Stimulated activated effector memory CD8-positive, alpha-beta T cell treated with anti-CD3 and anti-CD28 coated beads, Interleukin-12 subunit alpha, Interleukin-12 subunit beta, amount 100 ng/mL, for 72 hours (primary cell): ENCODE results near the gene TMEM269.
A peak's percentile ranks its signal among the peaks of the same experiment; 100 is the strongest.

Experiments used
- ATAC-seq: fragments of 150-1000 bp; cut with Tn5 transposase; 2 replicates; pipeline ENCODE4 v1.10.0; 2021
- DNase-seq, 2 donors: peaks; one replicate each; pipeline ENCODE4 v3.0.0; 2021 to 2022; ENCODE audit warnings: low spot score in 2 of 2
- H3K27ac Mint-ChIP-seq: one replicate; pipeline ENCODE4 v1.8.0; 2022; ENCODE audit warnings: mild to moderate bottlenecking, mixed read lengths
- H3K36me3 Mint-ChIP-seq: one replicate; pipeline ENCODE4 v1.8.0; 2022; ENCODE audit warnings: mild to moderate bottlenecking, mixed read lengths
- H3K4me1 Mint-ChIP-seq: one replicate; pipeline ENCODE4 v1.8.0; 2022; ENCODE audit warnings: mixed read lengths
- H3K4me3 Mint-ChIP-seq: one replicate; pipeline ENCODE4 v1.8.0; 2022; ENCODE audit warnings: mild to moderate bottlenecking, mixed read lengths
- H3K9me3 Mint-ChIP-seq: one replicate; pipeline ENCODE4 v1.8.0; 2022; ENCODE audit warnings: mixed read lengths

Gene TMEM269

GRCh38 chr1:42817976-42818375 is 33.2 kb downstream of the TMEM269 start:
- no peaks in the 10 kb centered on the region for H3K36me3 Mint-ChIP-seq
- peaks cover 25% of the 10 kb centered on the region for H3K4me1 Mint-ChIP-seq
- H3K27ac Mint-ChIP-seq, result no peak overlapping the region
- no peaks in the 10 kb centered on the region for H3K9me3 Mint-ChIP-seq
- ATAC-seq (no peak), DNase-seq (no peak)
- H3K4me3 Mint-ChIP-seq, result peak overlapping the region; percentile 78

GRCh38 chr1:42820813-42821212 is 36.0 kb downstream of the TMEM269 start:
- no peak for DNase-seq
- H3K9me3 Mint-ChIP-seq, result no peaks in the 10 kb centered on the region
- peaks cover 23% of the 10 kb centered on the region for H3K4me1 Mint-ChIP-seq
- no peak overlapping the region for H3K27ac Mint-ChIP-seq
- no peak overlapping the region for H3K4me3 Mint-ChIP-seq
- no peak for ATAC-seq
- H3K36me3 Mint-ChIP-seq, result no peaks in the 10 kb centered on the region

- ATAC-seq (no peak), DNase-seq (no peak)
- no peak overlapping the region for H3K4me3 Mint-ChIP-seq
- H3K4me1 Mint-ChIP-seq, result peaks cover 15% of the 10 kb centered on the region
- H3K27ac Mint-ChIP-seq, result no peak overlapping the region
- no peaks in the 10 kb centered on the region for H3K36me3 Mint-ChIP-seq
- H3K9me3 Mint-ChIP-seq, result no peaks in the 10 kb centered on the region
Measured at GRCh38 chr1:42821690-42822089, 36.9 kb downstream of the TMEM269 start.

- ATAC-seq, result no peak
- no peaks in the 10 kb centered on the region for H3K36me3 Mint-ChIP-seq
- H3K4me3 Mint-ChIP-seq, result no peak overlapping the region
- no peaks in the 10 kb centered on the region for H3K9me3 Mint-ChIP-seq
- no peak for DNase-seq
- H3K27ac Mint-ChIP-seq, result no peak overlapping the region
- H3K4me1 Mint-ChIP-seq, result peaks cover 8% of the 10 kb centered on the region
Measured at GRCh38 chr1:42822800-42823392, 38.1 kb downstream of the TMEM269 start.

- H3K36me3 Mint-ChIP-seq, result no peaks in the 10 kb centered on the region
- DNase-seq, result no peak
- H3K9me3 Mint-ChIP-seq, result no peaks in the 10 kb centered on the region
- no peak overlapping the region for H3K27ac Mint-ChIP-seq
- no peak for ATAC-seq
- H3K4me3 Mint-ChIP-seq, result no peak overlapping the region
- no peaks in the 10 kb centered on the region for H3K4me1 Mint-ChIP-seq
Measured at GRCh38 chr1:42824481-42825035, 39.8 kb downstream of the TMEM269 start.

- Mint-ChIP-seq H3K36me3 (no peaks in the 10 kb centered on the region), H3K4me1 (no peaks in the 10 kb centered on the region), H3K27ac (no peak overlapping the region), H3K4me3 (no peak overlapping the region), H3K9me3 (no peaks in the 10 kb centered on the region)
- ATAC-seq (no peak), DNase-seq (no peak)
Measured at GRCh38 chr1:42825036-42825851, 40.5 kb downstream of the TMEM269 start.

- H3K36me3 Mint-ChIP-seq, result no peaks in the 10 kb centered on the region
- ATAC-seq (no peak), DNase-seq (no peak)
- no peaks in the 10 kb centered on the region for H3K4me1 Mint-ChIP-seq
- no peak overlapping the region for H3K27ac Mint-ChIP-seq
- H3K9me3 Mint-ChIP-seq, result no peaks in the 10 kb centered on the region
- no peak overlapping the region for H3K4me3 Mint-ChIP-seq
Measured at GRCh38 chr1:42830631-42831030, 45.8 kb downstream of the TMEM269 start.

- Mint-ChIP-seq H3K4me1 (no peaks in the 10 kb centered on the region), H3K9me3 (no peaks in the 10 kb centered on the region), H3K4me3 (no peak overlapping the region), H3K27ac (no peak overlapping the region), H3K36me3 (no peaks in the 10 kb centered on the region)
- no peak for ATAC-seq
- DNase-seq, result no peak
Measured at GRCh38 chr1:42831273-42831672, 46.5 kb downstream of the TMEM269 start.

- no peak overlapping the region for H3K27ac Mint-ChIP-seq
- ATAC-seq, result no peak
Measured at GRCh38 chr1:42832641-42833240, 48.0 kb downstream of the TMEM269 start.

GRCh38 chr1:42833981-42834380 is 49.2 kb downstream of the TMEM269 start:
- ATAC-seq, result no peak
- H3K9me3 Mint-ChIP-seq, result no peaks in the 10 kb centered on the region
- no peak overlapping the region for H3K27ac Mint-ChIP-seq
- no peaks in the 10 kb centered on the region for H3K4me1 Mint-ChIP-seq
- no peak overlapping the region for H3K4me3 Mint-ChIP-seq
- DNase-seq, result no peak
- H3K36me3 Mint-ChIP-seq, result no peaks in the 10 kb centered on the region

More at GRCh38 chr1:42832641-42833240, 48.0 kb downstream of the TMEM269 start:
- Mint-ChIP-seq H3K36me3 (no peaks in the 10 kb centered on the region), H3K4me3 (no peak overlapping the region), H3K4me1 (no peaks in the 10 kb centered on the region), H3K9me3 (no peaks in the 10 kb centered on the region)
- no peak for DNase-seq

GRCh38 chr1:42834803-42835202 is 50.0 kb downstream of the TMEM269 start:
- H3K36me3 Mint-ChIP-seq, result no peaks in the 10 kb centered on the region
- DNase-seq, result no peak

GRCh38 chr1:42835422-42835821 is 50.6 kb downstream of the TMEM269 start:
- Mint-ChIP-seq H3K9me3 (no peaks in the 10 kb centered on the region), H3K27ac (no peak overlapping the region), H3K4me3 (no peak overlapping the region), H3K36me3 (no peaks in the 10 kb centered on the region), H3K4me1 (no peaks in the 10 kb centered on the region)
- DNase-seq (no peak), ATAC-seq (no peak)

More at GRCh38 chr1:42834803-42835202, 50.0 kb downstream of the TMEM269 start:
- H3K9me3 Mint-ChIP-seq, result no peaks in the 10 kb centered on the region
- no peak overlapping the region for H3K27ac Mint-ChIP-seq
- ATAC-seq, result no peak
- H3K4me1 Mint-ChIP-seq, result no peaks in the 10 kb centered on the region
- H3K4me3 Mint-ChIP-seq, result no peak overlapping the region

- Mint-ChIP-seq H3K27ac (no peak overlapping the region), H3K36me3 (no peaks in the 10 kb centered on the region), H3K4me3 (no peak overlapping the region), H3K9me3 (no peaks in the 10 kb centered on the region), H3K4me1 (no peaks in the 10 kb centered on the region)
- DNase-seq (no peak), ATAC-seq (no peak)
Measured at GRCh38 chr1:42837709-42838108, 52.9 kb downstream of the TMEM269 start.

GRCh38 chr1:42838482-42839190 is 53.8 kb downstream of the TMEM269 start:
- Mint-ChIP-seq H3K4me3 (no peak overlapping the region), H3K4me1 (no peaks in the 10 kb centered on the region), H3K36me3 (no peaks in the 10 kb centered on the region), H3K9me3 (no peaks in the 10 kb centered on the region), H3K27ac (no peak overlapping the region)
- DNase-seq, result no peak
- ATAC-seq, result no peak

- no peak overlapping the region for H3K27ac Mint-ChIP-seq
- DNase-seq (no peak), ATAC-seq (no peak)
- H3K9me3 Mint-ChIP-seq, result no peaks in the 10 kb centered on the region
- H3K36me3 Mint-ChIP-seq, result no peaks in the 10 kb centered on the region
- H3K4me3 Mint-ChIP-seq, result no peak overlapping the region
- no peaks in the 10 kb centered on the region for H3K4me1 Mint-ChIP-seq
Measured at GRCh38 chr1:42841010-42841409, 56.2 kb downstream of the TMEM269 start.
